ENCODE results near the gene LRRC75A.

Gene LRRC75A

GRCh38 chr17:16512011-16512410 lies 20.0 kb upstream of the LRRC75A start:
- Histone ChIP-seq H2AK5ac (ENCODE audit: low read length) (no peak overlapping the region), H4K8ac (ENCODE audit: low read depth, low read length) (no peak overlapping the region), H2AFZ (ENCODE audit: insufficient read depth, low read length, poor library complexity) (no peak overlapping the region), H2BK12ac (ENCODE audit: low read length) (no peak overlapping the region), H3K18ac (ENCODE audit: low read length) (no peak overlapping the region), H3K14ac (ENCODE audit: low read length) (no peak overlapping the region), H3K4me1 (ENCODE audit: control insufficient read depth in 1 of 2, insufficient read depth in 2 of 2, low read length in 2 of 2) (no peaks in the 10 kb centered on the region), H2BK120ac (ENCODE audit: insufficient read depth, low read length, poor library complexity) (no peak overlapping the region), H3K79me2 (ENCODE audit: control insufficient read depth, insufficient read depth, low read length, poor library complexity) (no peaks in the 10 kb centered on the region), H3K23ac (ENCODE audit: low read length) (no peak overlapping the region), H3K9me3 (ENCODE audit: insufficient read depth, low read depth, low read length) (no peaks in the 10 kb centered on the region), H3K79me1 (ENCODE audit: low read length) (no peaks in the 10 kb centered on the region), H3K4ac (ENCODE audit: low read depth, low read length) (no peak overlapping the region), H3K4me3 (ENCODE audit: low read depth, low read length) (no peak overlapping the region), H3K9ac (ENCODE audit: low read length) (no peak overlapping the region), H3K36me3 (ENCODE audit: control insufficient read depth in 1 of 2, insufficient read depth in 2 of 2, low read length in 2 of 2) (no peaks in the 10 kb centered on the region), H4K91ac (ENCODE audit: low read depth, low read length) (no peak overlapping the region), H3K27ac (ENCODE audit: low read depth, low read length) (no peak overlapping the region), H4K12ac (ENCODE audit: low read depth, low read length) (no peak overlapping the region), H3K4me2 (ENCODE audit: low read length) (no peak overlapping the region), H3K27me3 (ENCODE audit: insufficient read depth, low read length) (no peaks in the 10 kb centered on the region), H2BK5ac (ENCODE audit: low read depth, low read length, poor library complexity) (no peak overlapping the region)
- no peak for DNase-seq
- WGBS (ENCODE audit: extremely low coverage, insufficient coverage, insufficient read length) = no CpG with 5 or more reads among the region's 4 CpGs

GRCh38 chr17:16511593-16511992 lies 19.6 kb upstream of the LRRC75A start:
- no peak overlapping the region for H3K9ac ChIP-seq (ENCODE audit: low read length)
- no peaks in the 10 kb centered on the region for H3K79me2 ChIP-seq (ENCODE audit: control insufficient read depth, insufficient read depth, low read length, poor library complexity)
- no peak overlapping the region for H3K4me3 ChIP-seq (ENCODE audit: low read depth, low read length)
- no peak overlapping the region for H3K27ac ChIP-seq (ENCODE audit: low read depth, low read length)
- H3K79me1 ChIP-seq (ENCODE audit: low read length) = no peaks in the 10 kb centered on the region
- no peaks in the 10 kb centered on the region for H3K36me3 ChIP-seq (ENCODE audit: control insufficient read depth in 1 of 2, insufficient read depth in 2 of 2, low read length in 2 of 2)
- H4K8ac ChIP-seq (ENCODE audit: low read depth, low read length) = no peak overlapping the region
- WGBS (ENCODE audit: extremely low coverage, insufficient coverage, insufficient read length) = no CpG with 5 or more reads among the region's 1 CpG
- DNase-seq = no peak
- H2AFZ ChIP-seq (ENCODE audit: insufficient read depth, low read length, poor library complexity) = no peak overlapping the region
- no peak overlapping the region for H4K91ac ChIP-seq (ENCODE audit: low read depth, low read length)
- H3K4ac ChIP-seq (ENCODE audit: low read depth, low read length) = no peak overlapping the region
- no peak overlapping the region for H2BK12ac ChIP-seq (ENCODE audit: low read length)
- no peak overlapping the region for H3K18ac ChIP-seq (ENCODE audit: low read length)
- no peaks in the 10 kb centered on the region for H3K4me1 ChIP-seq (ENCODE audit: control insufficient read depth in 1 of 2, insufficient read depth in 2 of 2, low read length in 2 of 2)
- no peak overlapping the region for H2BK120ac ChIP-seq (ENCODE audit: insufficient read depth, low read length, poor library complexity)
- H4K12ac ChIP-seq (ENCODE audit: low read depth, low read length) = no peak overlapping the region
- no peak overlapping the region for H2BK5ac ChIP-seq (ENCODE audit: low read depth, low read length, poor library complexity)
- no peak overlapping the region for H3K23ac ChIP-seq (ENCODE audit: low read length)
- no peaks in the 10 kb centered on the region for H3K27me3 ChIP-seq (ENCODE audit: insufficient read depth, low read length)
- H3K4me2 ChIP-seq (ENCODE audit: low read length) = no peak overlapping the region
- no peaks in the 10 kb centered on the region for H3K9me3 ChIP-seq (ENCODE audit: insufficient read depth, low read depth, low read length)
- no peak overlapping the region for H2AK5ac ChIP-seq (ENCODE audit: low read length)
- H3K14ac ChIP-seq (ENCODE audit: low read length) = no peak overlapping the region

GRCh38 chr17:16507918-16508533 lies 16.0 kb upstream of the LRRC75A start:
- no peaks in the 10 kb centered on the region for H3K9me3 ChIP-seq (ENCODE audit: insufficient read depth, low read depth, low read length)
- no peak overlapping the region for H2AK5ac ChIP-seq (ENCODE audit: low read length)
- WGBS (ENCODE audit: extremely low coverage, insufficient coverage, insufficient read length) = no CpG with 5 or more reads among the region's 8 CpGs
- H4K12ac ChIP-seq (ENCODE audit: low read depth, low read length) = no peak overlapping the region
- no peak overlapping the region for H4K91ac ChIP-seq (ENCODE audit: low read depth, low read length)
- H3K18ac ChIP-seq (ENCODE audit: low read length) = no peak overlapping the region
- H2AFZ ChIP-seq (ENCODE audit: insufficient read depth, low read length, poor library complexity) = no peak overlapping the region
- DNase-seq = no peak
- H2BK5ac ChIP-seq (ENCODE audit: low read depth, low read length, poor library complexity) = no peak overlapping the region
- no peaks in the 10 kb centered on the region for H3K79me2 ChIP-seq (ENCODE audit: control insufficient read depth, insufficient read depth, low read length, poor library complexity)
- no peak overlapping the region for H2BK12ac ChIP-seq (ENCODE audit: low read length)
- no peak overlapping the region for H3K23ac ChIP-seq (ENCODE audit: low read length)
- no peak overlapping the region for H3K4me2 ChIP-seq (ENCODE audit: low read length)
- H2BK120ac ChIP-seq (ENCODE audit: insufficient read depth, low read length, poor library complexity) = no peak overlapping the region
- H3K27ac ChIP-seq (ENCODE audit: low read depth, low read length) = no peak overlapping the region
- H3K36me3 ChIP-seq (ENCODE audit: control insufficient read depth in 1 of 2, insufficient read depth in 2 of 2, low read length in 2 of 2) = no peaks in the 10 kb centered on the region
- no peak overlapping the region for H3K14ac ChIP-seq (ENCODE audit: low read length)
- no peak overlapping the region for H3K4ac ChIP-seq (ENCODE audit: low read depth, low read length)
- H3K9ac ChIP-seq (ENCODE audit: low read length) = no peak overlapping the region
- H3K4me1 ChIP-seq (ENCODE audit: control insufficient read depth in 1 of 2, insufficient read depth in 2 of 2, low read length in 2 of 2) = no peaks in the 10 kb centered on the region
- no peaks in the 10 kb centered on the region for H3K27me3 ChIP-seq (ENCODE audit: insufficient read depth, low read length)
- H3K79me1 ChIP-seq (ENCODE audit: low read length) = no peaks in the 10 kb centered on the region
- H3K4me3 ChIP-seq (ENCODE audit: low read depth, low read length) = no peak overlapping the region
- no peak overlapping the region for H4K8ac ChIP-seq (ENCODE audit: low read depth, low read length)

- no peak overlapping the region for H4K8ac ChIP-seq (ENCODE audit: low read depth, low read length)
- no peak overlapping the region for H2AK5ac ChIP-seq (ENCODE audit: low read length)
- no peak overlapping the region for H2AFZ ChIP-seq (ENCODE audit: insufficient read depth, low read length, poor library complexity)
- H3K79me1 ChIP-seq (ENCODE audit: low read length) = no peaks in the 10 kb centered on the region
- no peak overlapping the region for H2BK5ac ChIP-seq (ENCODE audit: low read depth, low read length, poor library complexity)
- H3K36me3 ChIP-seq (ENCODE audit: control insufficient read depth in 1 of 2, insufficient read depth in 2 of 2, low read length in 2 of 2) = no peaks in the 10 kb centered on the region
- H3K4me1 ChIP-seq (ENCODE audit: control insufficient read depth in 1 of 2, insufficient read depth in 2 of 2, low read length in 2 of 2) = no peaks in the 10 kb centered on the region
- no peak for DNase-seq
- no peak overlapping the region for H2BK120ac ChIP-seq (ENCODE audit: insufficient read depth, low read length, poor library complexity)
- H3K9me3 ChIP-seq (ENCODE audit: insufficient read depth, low read depth, low read length) = no peaks in the 10 kb centered on the region
- no peaks in the 10 kb centered on the region for H3K79me2 ChIP-seq (ENCODE audit: control insufficient read depth, insufficient read depth, low read length, poor library complexity)
- H3K4ac ChIP-seq (ENCODE audit: low read depth, low read length) = no peak overlapping the region
- H4K12ac ChIP-seq (ENCODE audit: low read depth, low read length) = no peak overlapping the region
- no peak overlapping the region for H3K14ac ChIP-seq (ENCODE audit: low read length)
- WGBS (ENCODE audit: extremely low coverage, insufficient coverage, insufficient read length) = no CpG with 5 or more reads among the region's 3 CpGs
- H3K23ac ChIP-seq (ENCODE audit: low read length) = no peak overlapping the region
- H2BK12ac ChIP-seq (ENCODE audit: low read length) = no peak overlapping the region
- H3K4me2 ChIP-seq (ENCODE audit: low read length) = no peak overlapping the region
- no peak overlapping the region for H3K4me3 ChIP-seq (ENCODE audit: low read depth, low read length)
- H3K27ac ChIP-seq (ENCODE audit: low read depth, low read length) = no peak overlapping the region
- no peak overlapping the region for H4K91ac ChIP-seq (ENCODE audit: low read depth, low read length)
- no peaks in the 10 kb centered on the region for H3K27me3 ChIP-seq (ENCODE audit: insufficient read depth, low read length)
- H3K18ac ChIP-seq (ENCODE audit: low read length) = no peak overlapping the region
- no peak overlapping the region for H3K9ac ChIP-seq (ENCODE audit: low read length)
These were observed 14.2 kb upstream of the LRRC75A start for GRCh38 chr17:16506188-16506587.

Measured in trophoblast cell (in vitro differentiated cells and primary cell).